Mucosa of descending colon (tissue), 3 donors: ENCODE results near the gene WLS. TPM values are rescaled to one million over a fixed set of nuclear protein-coding genes. Genes with fewer than 3 reads are reported as not detected.

Experiments used
- ATAC-seq: fragments of 200-7000 bp; cut with Tn5 transposase; one replicate; pipeline ENCODE4 v1.9.1; 2020; ENCODE audit warnings: mild to moderate bottlenecking, moderate library complexity
- DNase-seq, 3 donors: peaks; one replicate each; pipeline ENCODE4 v3.0.0-alpha.2; 2020
- H3K36me3 ChIP-seq: fragments of 200-600 bp; one replicate; pipeline ENCODE4 v1.8.0; 2021; ENCODE audit warnings: low read depth, mild to moderate bottlenecking
- H3K4me1 ChIP-seq: fragments of 200-600 bp; one replicate; pipeline ENCODE4 v1.8.0; 2021; ENCODE audit warnings: low read depth, mild to moderate bottlenecking
- H3K4me3 ChIP-seq: fragments of 200-600 bp; one replicate; pipeline ENCODE4 v1.8.0; 2021; ENCODE audit warnings: mild to moderate bottlenecking
- H3K9me3 ChIP-seq: fragments of 200-600 bp; one replicate; pipeline ENCODE4 v1.8.0; 2021; ENCODE audit warnings: mild to moderate bottlenecking
- intact Hi-C, 2 donors: fragments of 100-400 bp; cut with DNase I in 1 of 2; cut with micrococcal nuclease in 1 of 2; formaldehyde crosslinking; loops; one replicate each; pipeline versions ENCODE4 v1.11.0 to v1.11.1; 2022; cut with DNase I, micrococcal nuclease
- total RNA-seq, 3 donors: library from RNA; stranded (reverse); fragmentation: NEBNext Ultra II Directional in 2 of 3; extraction: Animal tissue kit (Norgen Biotek cat#: 25700) in 2 of 3; gene quantifications; one replicate each; pipeline versions ENCODE4 v1.2.1 to v1.2.4, GENCODE V29; 2021 to 2023
- TF ChIP-seq, protein P1 (sequence below): fragments of 200-600 bp; IDR thresholded peaks from one replicate; pipeline ENCODE4 v1.8.0; 2022; ENCODE audit warnings: antibody characterized with exemption, mild to moderate bottlenecking
- donor health status: DM: no; HTN: no; CAD: no; lungs with moderate emphysema.
- donor health status: DM: no; HTN: no; CAD: no.
- donor health status: DM: no; HTN: yes; CAD: no.

Gene WLS
- total RNA-seq, 3 donors from 2014 or later, result 100 to 182 (median 118) TPM

DNA sequence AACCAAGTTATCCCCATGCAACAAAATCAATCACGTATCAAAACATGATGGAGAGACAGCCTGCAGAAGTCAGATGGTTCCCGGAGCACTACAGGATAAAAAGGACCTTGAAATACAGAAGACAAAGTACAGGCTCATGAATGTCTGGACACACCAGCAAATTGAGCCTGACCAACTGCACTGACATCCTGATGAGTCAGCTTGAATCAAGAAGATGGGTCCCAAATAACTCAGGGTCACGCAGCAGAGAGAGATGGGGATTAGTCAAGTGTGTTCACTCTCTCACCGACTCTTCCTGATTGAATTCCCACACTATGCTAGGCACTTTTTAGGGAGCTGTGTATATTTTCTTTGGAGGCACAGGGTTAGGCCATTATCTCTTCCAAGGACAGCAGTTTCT is 110.8 kb downstream of the WLS start:
- H3K4me1 ChIP-seq, result no peaks in the 10 kb centered on the region
- H3K9me3 ChIP-seq, result no peaks in the 10 kb centered on the region
- TF ChIP-seq, protein P1, sequence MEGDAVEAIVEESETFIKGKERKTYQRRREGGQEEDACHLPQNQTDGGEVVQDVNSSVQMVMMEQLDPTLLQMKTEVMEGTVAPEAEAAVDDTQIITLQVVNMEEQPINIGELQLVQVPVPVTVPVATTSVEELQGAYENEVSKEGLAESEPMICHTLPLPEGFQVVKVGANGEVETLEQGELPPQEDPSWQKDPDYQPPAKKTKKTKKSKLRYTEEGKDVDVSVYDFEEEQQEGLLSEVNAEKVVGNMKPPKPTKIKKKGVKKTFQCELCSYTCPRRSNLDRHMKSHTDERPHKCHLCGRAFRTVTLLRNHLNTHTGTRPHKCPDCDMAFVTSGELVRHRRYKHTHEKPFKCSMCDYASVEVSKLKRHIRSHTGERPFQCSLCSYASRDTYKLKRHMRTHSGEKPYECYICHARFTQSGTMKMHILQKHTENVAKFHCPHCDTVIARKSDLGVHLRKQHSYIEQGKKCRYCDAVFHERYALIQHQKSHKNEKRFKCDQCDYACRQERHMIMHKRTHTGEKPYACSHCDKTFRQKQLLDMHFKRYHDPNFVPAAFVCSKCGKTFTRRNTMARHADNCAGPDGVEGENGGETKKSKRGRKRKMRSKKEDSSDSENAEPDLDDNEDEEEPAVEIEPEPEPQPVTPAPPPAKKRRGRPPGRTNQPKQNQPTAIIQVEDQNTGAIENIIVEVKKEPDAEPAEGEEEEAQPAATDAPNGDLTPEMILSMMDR, result no peak
- DNase-seq, result no peak
- ATAC-seq, result no peak
- H3K4me3 ChIP-seq, result no peak overlapping the region
- H3K36me3 ChIP-seq, result peaks cover 5% of the 10 kb centered on the region
- intact Hi-C loops, result loop anchor here in 1 of 2 donors (10.0 kb wide), 1 partner anchor 113 kb away; the partner anchor contains the start of gene WLS

DNA sequence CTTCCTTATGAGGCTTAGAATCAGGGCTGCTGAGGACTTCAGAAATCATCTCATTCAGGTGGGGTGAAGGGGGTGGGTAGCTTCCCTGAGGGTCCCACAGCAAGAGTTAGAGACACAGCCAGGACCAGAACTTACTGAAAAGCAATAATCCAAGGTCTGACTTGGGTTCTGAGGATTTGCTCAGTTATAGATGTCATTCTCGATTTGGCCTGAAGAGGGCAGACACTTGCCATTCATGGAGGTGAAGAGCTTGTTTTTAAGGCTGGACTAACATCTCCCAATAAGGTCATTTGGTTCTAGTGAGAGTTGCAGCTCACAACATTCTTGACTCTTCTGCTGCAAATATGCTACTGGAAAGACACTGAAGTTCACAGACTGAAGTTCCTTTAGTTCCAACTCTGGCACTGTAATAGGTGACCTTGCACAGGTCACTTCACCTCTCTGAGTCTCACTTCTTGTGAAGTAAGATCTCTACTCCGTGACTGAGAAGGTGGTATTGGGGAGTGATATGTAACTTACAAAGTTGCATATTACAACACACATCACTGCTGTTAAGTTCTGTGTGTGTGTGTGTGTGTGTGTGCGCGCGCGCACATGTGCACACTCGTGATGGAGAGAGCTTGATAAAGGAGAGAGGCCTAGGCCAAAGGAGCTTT is 112.1 kb downstream of the WLS start:
- intact Hi-C loops, result loop anchor here in 1 of 2 donors (10.0 kb wide), 1 partner anchor 115 kb away; the partner anchor contains the start of gene WLS
- ATAC-seq (peak; percentile 83), DNase-seq (peak in 1 of 3 donors; percentile 87)
- no peaks in the 10 kb centered on the region for H3K36me3 ChIP-seq
- no peaks in the 10 kb centered on the region for H3K9me3 ChIP-seq
- no peaks in the 10 kb centered on the region for H3K4me1 ChIP-seq
- TF ChIP-seq, protein P1, result peak; percentile 29
- no peak overlapping the region for H3K4me3 ChIP-seq

DNA sequence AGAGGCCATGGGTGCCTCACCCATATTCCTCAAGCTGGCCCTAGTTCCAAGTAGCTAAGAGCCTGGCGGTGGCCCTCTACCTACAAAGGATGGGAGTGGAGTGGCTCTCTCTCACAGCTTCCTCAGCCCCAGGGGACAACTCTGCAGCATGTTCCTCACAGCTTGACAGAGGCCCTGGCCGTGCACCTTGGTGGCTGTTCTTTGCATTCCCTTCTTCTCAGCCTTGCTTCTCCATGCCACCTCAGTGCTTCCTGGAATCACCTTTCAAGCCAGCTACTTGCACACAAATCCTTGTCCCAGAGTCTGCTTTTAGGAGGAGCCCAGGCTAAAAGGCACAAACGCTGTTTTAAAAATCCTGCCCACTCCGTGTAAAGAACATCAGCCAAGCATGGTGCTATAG is 112.9 kb downstream of the WLS start:
- no peak for ATAC-seq
- DNase-seq, result no peak
- Histone ChIP-seq H3K4me3 (no peak overlapping the region), H3K36me3 (no peaks in the 10 kb centered on the region), H3K4me1 (no peaks in the 10 kb centered on the region), H3K9me3 (no peaks in the 10 kb centered on the region)
- TF ChIP-seq, protein P1, result no peak
- intact Hi-C loops, result loop anchor here (5.0 to 10.0 kb wide), 5 partner anchors 203 to 585 kb away; no protein-coding TSS in a partner anchor

DNA sequence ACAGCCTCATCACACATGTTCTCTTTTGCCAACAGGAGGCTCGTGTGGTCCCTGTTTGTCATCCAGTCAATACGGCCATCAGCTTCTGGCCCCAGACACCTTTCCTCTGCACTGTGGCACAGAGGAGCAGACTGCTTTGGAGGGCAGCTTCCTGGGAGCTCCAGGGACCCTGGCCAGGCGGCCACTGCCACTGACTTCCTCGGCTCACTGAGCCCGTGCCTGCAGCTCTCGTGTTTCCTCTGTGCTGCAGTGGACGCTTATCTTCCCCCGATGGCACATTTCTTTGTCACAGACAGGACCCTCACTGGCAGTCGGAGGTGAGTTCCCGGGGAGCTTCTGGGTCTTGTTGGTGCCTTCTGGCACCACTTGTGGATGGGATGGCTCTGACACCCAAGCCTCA is 114.9 kb downstream of the WLS start:
- no peaks in the 10 kb centered on the region for H3K9me3 ChIP-seq
- ATAC-seq (no peak), DNase-seq (no peak)
- H3K4me3 ChIP-seq, result no peak overlapping the region
- TF ChIP-seq, protein P1, result no peak
- intact Hi-C loops, result loop anchor here (2.0 to 10.0 kb wide), 6 partner anchors 205 to 583 kb away; no protein-coding TSS in a partner anchor
- H3K4me1 ChIP-seq, result no peaks in the 10 kb centered on the region
- no peaks in the 10 kb centered on the region for H3K36me3 ChIP-seq

DNA sequence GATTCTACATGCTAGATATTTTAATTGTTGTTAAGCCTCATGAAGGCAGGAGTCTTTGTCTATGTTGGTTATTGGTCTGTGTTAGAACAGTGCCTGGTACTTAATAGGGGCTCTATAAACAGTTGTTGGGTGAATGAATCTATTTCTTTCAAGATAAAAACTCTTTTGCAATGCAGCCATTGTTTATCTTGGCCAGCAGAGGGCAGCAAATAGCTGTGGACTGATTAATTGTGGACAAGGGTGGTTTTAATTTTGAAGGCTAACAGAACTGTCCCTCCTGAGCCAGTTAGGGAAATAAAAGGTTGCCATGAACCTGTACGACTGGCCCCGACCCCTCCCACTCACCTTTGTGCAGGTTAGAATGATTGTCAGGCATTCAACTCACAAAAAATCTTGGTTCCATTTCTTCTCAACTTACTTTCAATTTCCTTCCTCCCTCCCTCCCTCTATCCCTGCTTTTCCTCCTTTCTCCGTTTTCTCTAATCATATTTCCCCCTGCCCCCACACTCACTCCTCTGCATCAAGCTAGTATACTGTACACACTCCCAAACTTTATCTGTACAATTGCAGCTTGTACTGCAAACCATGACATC is 115.6 kb downstream of the WLS start:
- TF ChIP-seq, protein P1, result peak; percentile 61
- Histone ChIP-seq H3K4me3 (no peak overlapping the region), H3K4me1 (no peaks in the 10 kb centered on the region), H3K9me3 (no peaks in the 10 kb centered on the region), H3K36me3 (no peaks in the 10 kb centered on the region)
- intact Hi-C loops, result loop anchor here (2.0 to 10.0 kb wide), 6 partner anchors 206 to 582 kb away; no protein-coding TSS in a partner anchor
- ATAC-seq, result peak; percentile 33
- peak in 1 of 3 donors; percentile 53 for DNase-seq
